Measurements from ENCODE around the gene OR8B4.

DNA sequence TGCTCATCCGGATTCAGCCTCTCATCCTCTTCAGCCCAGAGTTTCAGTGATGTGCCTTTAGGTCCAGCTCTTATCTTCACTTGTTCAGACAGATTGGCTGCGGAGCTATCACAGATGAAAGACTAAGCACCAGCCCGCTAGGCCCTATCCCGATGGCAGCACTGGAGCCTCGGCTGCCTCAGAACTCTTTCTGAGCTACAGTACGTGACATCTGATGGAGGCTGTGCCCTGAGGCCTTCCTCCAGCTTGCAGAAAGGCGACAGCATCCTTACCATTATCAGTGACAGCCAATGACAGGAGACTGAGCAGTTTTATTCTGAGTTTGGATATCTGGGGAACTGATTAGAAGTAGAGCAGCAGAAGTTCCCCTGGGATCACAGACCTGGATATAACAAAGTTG is 16.8 kb upstream of the OR8B4 start:
- no peak for TF ChIP-seq EZH2phosphoT487 (IDR thresholded peaks at IDR 0.05; ENCODE audit: low read depth)
- TF ChIP-seq, protein P1, sequence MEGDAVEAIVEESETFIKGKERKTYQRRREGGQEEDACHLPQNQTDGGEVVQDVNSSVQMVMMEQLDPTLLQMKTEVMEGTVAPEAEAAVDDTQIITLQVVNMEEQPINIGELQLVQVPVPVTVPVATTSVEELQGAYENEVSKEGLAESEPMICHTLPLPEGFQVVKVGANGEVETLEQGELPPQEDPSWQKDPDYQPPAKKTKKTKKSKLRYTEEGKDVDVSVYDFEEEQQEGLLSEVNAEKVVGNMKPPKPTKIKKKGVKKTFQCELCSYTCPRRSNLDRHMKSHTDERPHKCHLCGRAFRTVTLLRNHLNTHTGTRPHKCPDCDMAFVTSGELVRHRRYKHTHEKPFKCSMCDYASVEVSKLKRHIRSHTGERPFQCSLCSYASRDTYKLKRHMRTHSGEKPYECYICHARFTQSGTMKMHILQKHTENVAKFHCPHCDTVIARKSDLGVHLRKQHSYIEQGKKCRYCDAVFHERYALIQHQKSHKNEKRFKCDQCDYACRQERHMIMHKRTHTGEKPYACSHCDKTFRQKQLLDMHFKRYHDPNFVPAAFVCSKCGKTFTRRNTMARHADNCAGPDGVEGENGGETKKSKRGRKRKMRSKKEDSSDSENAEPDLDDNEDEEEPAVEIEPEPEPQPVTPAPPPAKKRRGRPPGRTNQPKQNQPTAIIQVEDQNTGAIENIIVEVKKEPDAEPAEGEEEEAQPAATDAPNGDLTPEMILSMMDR (IDR thresholded peaks at IDR 0.05; ENCODE audit: low read depth, low read length) = no peak

Measured in OCI-LY3 (cell line).